Memory B cell (primary cell): Measurements from ENCODE around the gene KRTAP1-4.
"Not testable (repeated sequence)": the region's sequence is repeated elsewhere in the genome, so short reads cannot be mapped to it uniquely, and the experiment has no call there.

Experiments used
- ATAC-seq: fragments of 150-1000 bp; cut with Tn5 transposase; 2 replicates; pipeline ENCODE4 v1.10.0; 2021; ENCODE audit warnings: low read depth, mild to moderate bottlenecking, moderate library complexity
- DNase-seq, 2 donors: peaks; one replicate each; pipeline ENCODE4 v3.0.0; 2022; ENCODE audit warnings: low spot score in 2 of 2
- H3K27ac Mint-ChIP-seq: one replicate; pipeline ENCODE4 v1.8.0; 2022; ENCODE audit warnings: mild to moderate bottlenecking, moderate library complexity, mixed read lengths
- H3K27me3 Mint-ChIP-seq: one replicate; pipeline ENCODE4 v1.8.0; 2022; ENCODE audit warnings: mixed read lengths
- H3K36me3 Mint-ChIP-seq: one replicate; pipeline ENCODE4 v1.8.0; 2022; ENCODE audit warnings: mild to moderate bottlenecking, mixed read lengths
- H3K4me1 Mint-ChIP-seq: one replicate; pipeline ENCODE4 v1.8.0; 2022; ENCODE audit warnings: mixed read lengths
- H3K4me3 Mint-ChIP-seq: one replicate; pipeline ENCODE4 v1.8.0; 2022; ENCODE audit warnings: mild to moderate bottlenecking, moderate library complexity, mixed read lengths
- H3K9me3 Mint-ChIP-seq: one replicate; pipeline ENCODE4 v1.8.0; 2022; ENCODE audit warnings: mixed read lengths

Gene KRTAP1-4

GRCh38 chr17:41058741-41059140, 28.7 kb upstream of the KRTAP1-4 start:
- Mint-ChIP-seq H3K4me1 (no peaks in the 10 kb centered on the region), H3K9me3 (peaks cover 2% of the 10 kb centered on the region), H3K27me3 (peaks cover 24% of the 10 kb centered on the region), H3K36me3 (peaks cover 2% of the 10 kb centered on the region), H3K4me3 (no peak overlapping the region), H3K27ac (no peak overlapping the region)
- DNase-seq, result no peak
- no peak for ATAC-seq

GRCh38 chr17:41057547-41057946, 27.6 kb upstream of the KRTAP1-4 start:
- Mint-ChIP-seq H3K4me3 (no peak overlapping the region), H3K27me3 (peaks cover 22% of the 10 kb centered on the region), H3K9me3 (peaks cover 7% of the 10 kb centered on the region), H3K36me3 (peaks cover 2% of the 10 kb centered on the region), H3K27ac (no peak overlapping the region), H3K4me1 (no peaks in the 10 kb centered on the region)
- DNase-seq, result no peak
- ATAC-seq, result no peak

GRCh38 chr17:41055130-41055529, 25.1 kb upstream of the KRTAP1-4 start, which contains the start of gene KRTAP2-2:
KRTAP2-2 (minus strand) TSS chr17:41055230; CDS start chr17:41055211, 19 bp downstream.
- peaks cover 18% of the 10 kb centered on the region for H3K27me3 Mint-ChIP-seq
- not testable (repeated sequence) for H3K4me3 Mint-ChIP-seq, DNase-seq, H3K27ac Mint-ChIP-seq, H3K36me3 Mint-ChIP-seq, H3K4me1 Mint-ChIP-seq, H3K9me3 Mint-ChIP-seq, ATAC-seq

GRCh38 chr17:41054556-41054955, 24.6 kb upstream of the KRTAP1-4 start:
- not testable (repeated sequence) for H3K9me3 Mint-ChIP-seq, H3K36me3 Mint-ChIP-seq, H3K27ac Mint-ChIP-seq, DNase-seq, H3K4me1 Mint-ChIP-seq, H3K4me3 Mint-ChIP-seq, ATAC-seq
- peaks cover 17% of the 10 kb centered on the region for H3K27me3 Mint-ChIP-seq

GRCh38 chr17:41054025-41054424, 24.0 kb upstream of the KRTAP1-4 start:
- Mint-ChIP-seq H3K36me3 (peaks cover 2% of the 10 kb centered on the region), H3K4me1 (no peaks in the 10 kb centered on the region), H3K9me3 (peaks cover 7% of the 10 kb centered on the region), H3K4me3 (no peak overlapping the region), H3K27ac (no peak overlapping the region), H3K27me3 (peaks cover 14% of the 10 kb centered on the region)
- ATAC-seq, result no peak
- no peak for DNase-seq

- Mint-ChIP-seq H3K4me3 (no peak overlapping the region), H3K27ac (no peak overlapping the region), H3K36me3 (no peaks in the 10 kb centered on the region), H3K9me3 (peaks cover 5% of the 10 kb centered on the region), H3K4me1 (no peaks in the 10 kb centered on the region), H3K27me3 (peaks cover 9% of the 10 kb centered on the region)
- DNase-seq (no peak), ATAC-seq (no peak)
These were observed 22.6 kb upstream of the KRTAP1-4 start for GRCh38 chr17:41052566-41052965.

- ATAC-seq, result no peak
- DNase-seq, result no peak
- Mint-ChIP-seq H3K4me3 (no peak overlapping the region), H3K9me3 (peaks cover 5% of the 10 kb centered on the region), H3K27me3 (peaks cover 4% of the 10 kb centered on the region), H3K4me1 (peaks cover 2% of the 10 kb centered on the region), H3K36me3 (no peaks in the 10 kb centered on the region), H3K27ac (no peak overlapping the region)
These were observed 19.1 kb upstream of the KRTAP1-4 start for GRCh38 chr17:41049110-41049509.

- peaks cover 3% of the 10 kb centered on the region for H3K36me3 Mint-ChIP-seq
- DNase-seq (no peak), ATAC-seq (no peak)
- no peak overlapping the region for H3K4me3 Mint-ChIP-seq
- no peak overlapping the region for H3K27ac Mint-ChIP-seq
- peaks cover 2% of the 10 kb centered on the region for H3K4me1 Mint-ChIP-seq
- H3K27me3 Mint-ChIP-seq, result peaks cover 7% of the 10 kb centered on the region
- H3K9me3 Mint-ChIP-seq, result peaks cover 5% of the 10 kb centered on the region
These were observed 18.4 kb upstream of the KRTAP1-4 start for GRCh38 chr17:41048441-41048840.

GRCh38 chr17:41046735-41047465, 16.9 kb upstream of the KRTAP1-4 start, which contains the start of gene KRTAP2-1:
KRTAP2-1 (minus strand) TSS chr17:41047316; CDS start chr17:41047267, 49 bp downstream.
- H3K4me1 Mint-ChIP-seq, H3K27me3 Mint-ChIP-seq, H3K4me3 Mint-ChIP-seq, ATAC-seq, H3K36me3 Mint-ChIP-seq, H3K27ac Mint-ChIP-seq, H3K9me3 Mint-ChIP-seq, DNase-seq: not testable (repeated sequence)

GRCh38 chr17:41042953-41043352, 13.0 kb upstream of the KRTAP1-4 start:
- ATAC-seq, result no peak
- no peak overlapping the region for H3K4me3 Mint-ChIP-seq

GRCh38 chr17:41040783-41041571, 11.0 kb upstream of the KRTAP1-4 start, which contains the start of gene KRTAP1-1:
KRTAP1-1 (minus strand) TSS chr17:41041450; CDS start chr17:41041397, 53 bp downstream.
- H3K27ac Mint-ChIP-seq, H3K36me3 Mint-ChIP-seq, H3K9me3 Mint-ChIP-seq, H3K4me1 Mint-ChIP-seq, DNase-seq, ATAC-seq, H3K27me3 Mint-ChIP-seq, H3K4me3 Mint-ChIP-seq: not testable (repeated sequence)

More at GRCh38 chr17:41042953-41043352, 13.0 kb upstream of the KRTAP1-4 start:
- H3K9me3 Mint-ChIP-seq, result peaks cover 7% of the 10 kb centered on the region
- peaks cover 4% of the 10 kb centered on the region for H3K36me3 Mint-ChIP-seq
- peaks cover 13% of the 10 kb centered on the region for H3K27me3 Mint-ChIP-seq
- no peak overlapping the region for H3K27ac Mint-ChIP-seq
- H3K4me1 Mint-ChIP-seq, result peaks cover 2% of the 10 kb centered on the region
- no peak for DNase-seq

- ATAC-seq (no peak), DNase-seq (no peak)
- peaks cover 3% of the 10 kb centered on the region for H3K9me3 Mint-ChIP-seq
- no peak overlapping the region for H3K4me3 Mint-ChIP-seq
- H3K27me3 Mint-ChIP-seq, result peaks cover 5% of the 10 kb centered on the region
- no peak overlapping the region for H3K27ac Mint-ChIP-seq
- H3K36me3 Mint-ChIP-seq, result no peaks in the 10 kb centered on the region
- no peaks in the 10 kb centered on the region for H3K4me1 Mint-ChIP-seq
These were observed 7.9 kb upstream of the KRTAP1-4 start for GRCh38 chr17:41037853-41038350.

- H3K4me1 Mint-ChIP-seq, H3K4me3 Mint-ChIP-seq, DNase-seq, ATAC-seq, H3K9me3 Mint-ChIP-seq, H3K36me3 Mint-ChIP-seq, H3K27me3 Mint-ChIP-seq, H3K27ac Mint-ChIP-seq: not testable (repeated sequence)
These were observed 4.4 kb upstream of the KRTAP1-4 start, which contains the start of gene KRTAP1-3 for GRCh38 chr17:41034346-41034935. KRTAP1-3 (minus strand) TSS chr17:41034874; CDS start chr17:41034821, 53 bp downstream.
